Endothelial cell of umbilical vein (primary cell): ENCODE results near the gene ZNF511. TPM values are rescaled to one million over a fixed set of nuclear protein-coding genes. Genes with fewer than 3 reads are reported as not detected.

ENCODE experiments used
- BruUV-seq: library from RNA; stranded (reverse); fragments of 400-500 nt; replicated peaks from 2 replicates; lab custom pipeline; 2021; lab: Mats Ljungman, UMichigan
- CTCF ChIA-PET: fragments of 300-600, 350-600 bp; sonication (Branson Sonifier 250); formaldehyde crosslinking; loops from one replicate; lab custom pipeline; 2021; ENCODE audit warnings: antibody characterized with exemption, inconsistent platforms; lab: Charles Lee
- POLR2A ChIA-PET: fragments of 300-600, 350-600 bp; sonication (Branson Sonifier 250); formaldehyde crosslinking; loops from one replicate; lab custom pipeline; 2021; ENCODE audit warnings: antibody characterized with exemption, inconsistent platforms; lab: Charles Lee
- DNase-seq: peaks from one replicate; pipeline ENCODE4 v3.0.0-alpha.2; 2011; ENCODE audit warnings: low read depth, low spot score
- FAIRE-seq: peaks from 2 replicates; lab custom pipeline; 2011; peaks lifted over from hg19 to GRCh38; lab: Jason Lieb, UNC
- H2AFZ ChIP-seq: 2 replicates; pipeline ENCODE4 v1.6.0; 2012; ENCODE audit warnings: low read depth, low read length, control low read depth, inconsistent platforms
- H3K27ac ChIP-seq: 2 replicates; pipeline ENCODE4 v1.5.1; 2011; ENCODE audit warnings: low read depth, mild to moderate bottlenecking, control low read depth, low read length, moderate library complexity; ENCODE audit not compliant: insufficient read depth
- H3K27me3 ChIP-seq, 2 experiments: 2 replicates each; pipeline versions ENCODE4 v1.6.0 to v1.6.1; 2011; ENCODE audit warnings: low read length in 2 of 2, mixed read lengths in 1 of 2; ENCODE audit not compliant: control insufficient read depth in 2 of 2, insufficient read depth in 2 of 2
- H3K36me3 ChIP-seq, 2 experiments: 2 replicates in 1 of 2; 3 replicates in 1 of 2; pipeline ENCODE4 v1.5.1; 2011; ENCODE audit warnings: low read length in 2 of 2, mild to moderate bottlenecking in 1 of 2, moderate library complexity in 1 of 2; ENCODE audit not compliant: control insufficient read depth in 2 of 2, insufficient read depth in 2 of 2; ENCODE audit errors: extremely low read depth in 1 of 2
- H3K4me1 ChIP-seq: 3 replicates; pipeline ENCODE4 v1.5.1; 2011; ENCODE audit warnings: mild to moderate bottlenecking, low read length; ENCODE audit not compliant: control insufficient read depth, insufficient read depth; ENCODE audit errors: extremely low read depth
- H3K4me2 ChIP-seq: 2 replicates; pipeline ENCODE4 v1.6.1; 2011; ENCODE audit warnings: low read length, control low read depth, mixed read lengths; ENCODE audit not compliant: insufficient read depth
- H3K4me3 ChIP-seq, 3 experiments: fragments of 200-600 bp in 1 of 3; sonication (generic), shearing (Covaris generic) in 1 of 3; replicated peaks in 1 of 3; 2 replicates each; pipeline ENCODE4 v1.5.1; 2011 to 2016; ENCODE audit warnings: control low read depth in 3 of 3, low read length in 3 of 3, mild to moderate bottlenecking in 2 of 3, inconsistent platforms in 1 of 3, low read depth in 1 of 3, moderate library complexity in 1 of 3; ENCODE audit not compliant: insufficient read depth in 1 of 3
- H3K79me2 ChIP-seq: 2 replicates; pipeline ENCODE4 v1.6.0; 2012; ENCODE audit warnings: low read length, inconsistent platforms; ENCODE audit not compliant: control insufficient read depth, insufficient read depth
- H3K9ac ChIP-seq: replicated peaks from 2 replicates; pipeline ENCODE3; 2011; ENCODE audit warnings: low read length, control low read depth; ENCODE audit not compliant: insufficient read depth; ENCODE audit errors: extremely low read depth
- H3K9me1 ChIP-seq: replicated peaks from 3 replicates; pipeline ENCODE4 v1.6.0; 2011; ENCODE audit warnings: mild to moderate bottlenecking, low read length; ENCODE audit not compliant: control insufficient read depth, insufficient read depth; ENCODE audit errors: extremely low read depth
- H3K9me3 ChIP-seq: replicated peaks from 2 replicates; pipeline ENCODE4 v1.5.1; 2012; ENCODE audit warnings: low read length, inconsistent platforms; ENCODE audit not compliant: control insufficient read depth, insufficient read depth
- H4K20me1 ChIP-seq: replicated peaks from 2 replicates; pipeline ENCODE3; 2011; ENCODE audit warnings: mild to moderate bottlenecking, low read length; ENCODE audit not compliant: control insufficient read depth, insufficient read depth; ENCODE audit errors: extremely low read depth
- EZH2 ChIP-seq: IDR thresholded peaks from 2 replicates; pipeline ENCODE4 v1.6.1; 2012; ENCODE audit warnings: borderline replicate concordance, low read depth, mild to moderate bottlenecking, moderate library complexity, low read length, inconsistent platforms; ENCODE audit not compliant: severe bottlenecking
- FOS ChIP-seq: IDR thresholded peaks from 2 replicates; pipeline ENCODE4 v1.6.1; 2011; ENCODE audit warnings: mild to moderate bottlenecking, low read length, moderate library complexity, borderline replicate concordance; ENCODE audit not compliant: insufficient read depth
- GATA2 ChIP-seq: IDR thresholded peaks from 2 replicates; pipeline ENCODE4 v1.7.0; 2011; ENCODE audit warnings: low read depth, mild to moderate bottlenecking, moderate library complexity, mixed read lengths, low read length; ENCODE audit not compliant: insufficient read length, insufficient read depth
- JUN ChIP-seq: IDR thresholded peaks from 2 replicates; pipeline ENCODE4 v1.6.1; 2011; ENCODE audit warnings: borderline replicate concordance, low read depth; ENCODE audit not compliant: insufficient read length, insufficient read depth
- MAX ChIP-seq: IDR thresholded peaks from 2 replicates; pipeline ENCODE4 v1.6.1; 2011; ENCODE audit not compliant: insufficient read depth, insufficient read length
- MYC ChIP-seq: IDR thresholded peaks from one replicate; pipeline ENCODE4 v1.6.1; 2011; ENCODE audit warnings: mild to moderate bottlenecking, low read depth, low read length
- POLR2A ChIP-seq: IDR thresholded peaks from 2 replicates; pipeline ENCODE4 v1.6.1; 2012; ENCODE audit warnings: low read depth, mild to moderate bottlenecking, control low read depth, low read length
- POLR2AphosphoS5 ChIP-seq: IDR thresholded peaks from 2 replicates; pipeline ENCODE4 v1.6.1; 2012; ENCODE audit warnings: low read depth, mild to moderate bottlenecking, control low read depth, low read length, moderate library complexity; ENCODE audit not compliant: insufficient read depth
- dilution Hi-C: fragments of 300-500 bp; cut with MboI; formaldehyde crosslinking; loops from one replicate; pipeline ENCODE4 v1.15.0; 2019; ENCODE audit warnings: low sequenced_read_pairs; ENCODE audit not compliant: extremely low pct_ligation_motif_present
- intact Hi-C: fragments of 100-400 bp; cut with micrococcal nuclease; formaldehyde crosslinking; loops from one replicate; pipeline ENCODE4 v1.10.0; 2022
- polyA plus RNA-seq, 4 experiments: library from polyadenylated mRNA; depleted of rRNA in 3 of 4; stranded (reverse) in 3 of 4; unstranded in 1 of 4; fragments of >200 nt; gene quantifications; 2 replicates each; pipeline versions ENCODE4 v1.2.1 to v1.2.3, GENCODE V29; 2011 to 2012; ENCODE audit warnings: missing spikeins in 1 of 4
- total RNA-seq: library from RNA; stranded (reverse); gene quantifications from 2 replicates; pipeline ENCODE4 v1.2.3, GENCODE V29; 2021
- TF ChIP-seq, protein P1 (sequence below), 2 donors: IDR thresholded peaks; 1 replicate in 1 of 2; 2 replicates in 1 of 2; pipeline ENCODE4 v1.5.1; 2011; ENCODE audit warnings: low read length in 2 of 2, mild to moderate bottlenecking in 2 of 2, moderate library complexity in 2 of 2, control low read depth in 1 of 2, inconsistent platforms in 1 of 2, low read depth in 1 of 2; ENCODE audit not compliant: insufficient read depth in 1 of 2; ENCODE audit errors: extremely low read depth in 1 of 2

Gene ZNF511
- total and polyA plus RNA-seq, 2 donors (not counting 3 experiments of a cell fraction or from before 2014, with no cell fraction given) = 25.6 to 37.9 TPM

- BruUV-seq = no TSS peak
- peaks cover 12% of the 10 kb centered on the region for H3K4me1 ChIP-seq
- dilution Hi-C loops (no loop called here), intact Hi-C loops (no loop called here)
- no peaks in the 10 kb centered on the region for H4K20me1 ChIP-seq
- H3K27ac ChIP-seq = no peak overlapping the region
- no peaks in the 10 kb centered on the region for H3K9me3 ChIP-seq
- H2AFZ ChIP-seq = no peak overlapping the region
- DNase-seq (no peak), FAIRE-seq (no peak)
- ChIA-PET POLR2A (no interaction called here), CTCF (interaction anchor here (1.6 to 2.5 kb wide), 4 partner anchors 9 to 37 kb away, joined by 4 to 11 read pairs (median 10); no protein-coding TSS in a partner anchor)
- peaks cover 2 to 37% of the 10 kb centered on the region in 2 experiments for H3K36me3 ChIP-seq
- H3K4me2 ChIP-seq = no peak overlapping the region
- H3K9me1 ChIP-seq = no peaks in the 10 kb centered on the region
- H3K4me3 ChIP-seq = no peak overlapping the region
- no peak overlapping the region for H3K9ac ChIP-seq
- no peaks in the 10 kb centered on the region for H3K27me3 ChIP-seq
- TF ChIP-seq FOS (no peak), POLR2A (no peak), JUN (no peak), POLR2AphosphoS5 (no peak), EZH2 (no peak), MYC (no peak), GATA2 (no peak), MAX (no peak)
- TF ChIP-seq, protein P1, sequence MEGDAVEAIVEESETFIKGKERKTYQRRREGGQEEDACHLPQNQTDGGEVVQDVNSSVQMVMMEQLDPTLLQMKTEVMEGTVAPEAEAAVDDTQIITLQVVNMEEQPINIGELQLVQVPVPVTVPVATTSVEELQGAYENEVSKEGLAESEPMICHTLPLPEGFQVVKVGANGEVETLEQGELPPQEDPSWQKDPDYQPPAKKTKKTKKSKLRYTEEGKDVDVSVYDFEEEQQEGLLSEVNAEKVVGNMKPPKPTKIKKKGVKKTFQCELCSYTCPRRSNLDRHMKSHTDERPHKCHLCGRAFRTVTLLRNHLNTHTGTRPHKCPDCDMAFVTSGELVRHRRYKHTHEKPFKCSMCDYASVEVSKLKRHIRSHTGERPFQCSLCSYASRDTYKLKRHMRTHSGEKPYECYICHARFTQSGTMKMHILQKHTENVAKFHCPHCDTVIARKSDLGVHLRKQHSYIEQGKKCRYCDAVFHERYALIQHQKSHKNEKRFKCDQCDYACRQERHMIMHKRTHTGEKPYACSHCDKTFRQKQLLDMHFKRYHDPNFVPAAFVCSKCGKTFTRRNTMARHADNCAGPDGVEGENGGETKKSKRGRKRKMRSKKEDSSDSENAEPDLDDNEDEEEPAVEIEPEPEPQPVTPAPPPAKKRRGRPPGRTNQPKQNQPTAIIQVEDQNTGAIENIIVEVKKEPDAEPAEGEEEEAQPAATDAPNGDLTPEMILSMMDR (IDR thresholded peaks at IDR 0.05; ENCODE audit: extremely low read depth in 1 of 2, insufficient read depth in 1 of 2, low read depth in 1 of 2, low read length in 2 of 2) = no peak
- H3K79me2 ChIP-seq = no peaks in the 10 kb centered on the region
Observed at GRCh38 chr10:133294189-133294588, 14.5 kb upstream of the ZNF511 start.
